Myocyte (in vitro differentiated cells): ENCODE measurements around the gene MRPS18C. TPM values are rescaled to one million over a fixed set of nuclear protein-coding genes. Genes with fewer than 3 reads are reported as not detected.
"Not testable (repeated sequence)": the region's sequence is repeated elsewhere in the genome, so short reads cannot be mapped to it uniquely, and the experiment has no call there.

Experiments used
- DNase-seq: peaks from one replicate; pipeline ENCODE4 v3.0.0-alpha.2; 2012; ENCODE audit warnings: low read depth
- total RNA-seq: library from RNA; depleted of rRNA; stranded (reverse); fragments of >200 nt; gene quantifications from 2 replicates; pipeline ENCODE4 v1.2.3, GENCODE V29; 2014

Gene MRPS18C
- total RNA-seq, 1 donor from 2014 or later: 25.3 TPM

- DNase-seq: not testable (repeated sequence)
Measured at GRCh38 chr4:83496085-83496917, 40.4 kb downstream of the MRPS18C start.

GRCh38 chr4:83498187-83498586 lies 42.3 kb downstream of the MRPS18C start:
- DNase-seq: no peak

DNA sequence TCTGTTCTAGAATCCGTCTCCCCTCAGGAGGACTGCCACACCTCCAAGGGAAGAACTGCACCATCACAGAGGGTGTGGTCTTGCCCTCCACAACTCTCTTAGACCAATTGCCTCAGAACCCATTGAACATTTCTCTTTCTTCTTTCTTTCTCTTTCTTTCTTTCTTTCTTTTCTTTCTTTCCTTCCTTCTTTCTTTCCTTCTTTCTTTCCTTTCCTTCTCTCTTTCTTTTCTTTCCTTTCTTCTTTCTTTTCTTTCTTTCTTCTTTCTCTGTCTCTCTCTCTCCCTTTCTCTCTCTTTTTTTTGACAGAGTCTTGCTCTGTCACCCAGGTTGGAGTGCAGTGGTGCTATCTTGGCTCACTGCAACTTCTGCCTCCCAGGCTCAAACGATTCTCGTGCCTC lies 45.8 kb downstream of the MRPS18C start:
- DNase-seq: not testable (repeated sequence)

GRCh38 chr4:83503974-83504373 lies 48.1 kb downstream of the MRPS18C start:
- DNase-seq: no peak

- no peak for DNase-seq
Measured at GRCh38 chr4:83504503-83504902, 48.6 kb downstream of the MRPS18C start.

DNA sequence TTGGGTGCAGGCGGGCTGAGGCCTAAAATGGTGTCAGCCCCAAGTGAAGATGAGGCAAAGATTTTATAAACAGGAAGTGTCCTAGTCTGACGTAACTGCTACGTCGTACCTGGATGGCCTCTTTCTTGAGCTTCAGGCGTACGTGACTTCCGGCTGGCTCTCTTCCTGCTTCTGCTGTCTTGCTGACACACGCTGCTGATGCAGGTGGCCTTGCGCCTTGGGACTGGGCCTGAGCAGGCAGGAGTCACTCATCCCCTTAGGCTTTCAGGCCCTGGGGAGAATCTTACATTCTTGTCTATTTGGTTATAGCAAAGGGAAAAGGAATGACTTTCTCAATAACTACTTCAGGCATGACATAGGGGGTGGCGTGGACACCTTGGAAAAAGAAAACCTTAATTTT lies 49.1 kb downstream of the MRPS18C start:
- DNase-seq: no peak

DNA sequence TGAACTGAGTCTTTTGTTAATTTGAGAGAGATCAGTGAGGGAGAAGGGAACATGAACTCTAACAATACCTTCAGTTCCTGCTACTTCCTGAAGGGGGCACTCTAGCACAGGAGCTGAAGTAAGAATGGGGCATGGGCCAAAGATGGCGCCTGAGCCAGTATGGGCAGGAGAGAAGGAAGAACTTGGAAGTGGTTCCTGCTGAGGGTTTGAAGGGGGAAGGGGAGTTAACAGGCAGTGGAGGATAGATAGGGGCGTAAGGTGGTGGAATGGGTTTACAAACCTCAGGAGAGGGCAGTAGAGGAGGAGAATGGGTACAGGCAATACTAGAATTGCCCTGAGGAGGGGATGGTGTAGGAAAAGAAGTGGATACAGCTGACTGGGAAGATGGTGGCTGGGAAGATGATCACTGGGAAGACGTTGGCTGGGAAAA lies 53.3 kb downstream of the MRPS18C start:
- peak; percentile 68 for DNase-seq

- no peak for DNase-seq
Measured at GRCh38 chr4:83510442-83510841, 54.6 kb downstream of the MRPS18C start.

Other genes starting within 250 kb of the MRPS18C start
- 13.8 and 15.1 TPM in 2 replicates for gene COQ2, start 171.3 kb upstream of the MRPS18C start, total RNA-seq
- gene HPSE, start 121.2 kb upstream of the MRPS18C start, total RNA-seq: 0.21 and 0.26 TPM in 2 replicates
- gene HELQ, start 235 bp upstream of the MRPS18C start, total RNA-seq: 12.7 and 14.4 TPM in 2 replicates
- gene ABRAXAS1, start 29.0 kb downstream of the MRPS18C start, total RNA-seq: 12.9 and 14.0 TPM in 2 replicates
- 13.0 and 15.2 TPM in 2 replicates for gene GPAT3, start 80.0 kb downstream of the MRPS18C start, total RNA-seq